ENCODE data around the gene KCTD2. TPM values are rescaled to one million over a fixed set of nuclear protein-coding genes. Genes with fewer than 3 reads are reported as not detected.
"Not testable (repeated sequence)": the region's sequence is repeated elsewhere in the genome, so short reads cannot be mapped to it uniquely, and the experiment has no call there.

The KCTD2 gene
- total RNA-seq, 4 donors from 2014 or later, result 23.6 to 46.1 (median 34.6) TPM

DNA sequence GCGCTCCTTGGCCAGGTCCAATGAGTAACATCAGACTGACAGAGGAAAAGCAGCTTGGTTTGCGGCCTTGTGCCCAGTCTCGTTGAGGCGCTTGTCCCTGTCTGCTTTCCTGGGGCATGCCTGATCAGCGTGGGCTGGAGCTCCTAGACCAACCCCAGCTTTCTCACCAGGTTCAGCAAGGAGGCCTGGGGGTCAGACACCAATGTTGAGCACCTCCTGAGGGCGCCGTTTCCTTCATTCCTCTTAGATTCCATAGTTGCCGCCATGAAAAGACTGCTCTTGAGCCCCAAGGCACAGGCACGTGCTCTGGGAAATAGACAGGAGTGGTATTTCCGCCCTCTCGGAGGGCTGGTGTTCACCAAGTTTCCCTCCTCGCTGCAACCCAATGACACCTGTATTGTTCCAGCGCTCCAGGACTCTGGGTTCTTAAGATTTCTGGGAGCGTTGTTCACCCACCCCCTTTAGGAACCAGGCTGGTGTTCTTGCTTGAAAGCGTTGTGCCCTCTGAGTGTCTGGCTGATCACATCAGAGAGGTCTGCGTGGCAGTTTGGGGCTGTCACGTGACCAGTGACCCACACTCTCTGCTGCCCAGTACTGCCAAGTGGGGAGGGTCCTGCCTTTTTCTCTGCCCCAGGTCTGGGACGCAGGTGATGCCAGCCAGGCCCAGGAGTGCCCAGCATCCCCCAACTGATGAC is 18.0 kb downstream of the KCTD2 start:
- DNase-seq (ENCODE audit: low spot score), result no peak
- no peak for TF ChIP-seq CTCF (IDR thresholded peaks at IDR 0.05)
- no peak for ATAC-seq (ENCODE audit: low FRiP score)

DNA sequence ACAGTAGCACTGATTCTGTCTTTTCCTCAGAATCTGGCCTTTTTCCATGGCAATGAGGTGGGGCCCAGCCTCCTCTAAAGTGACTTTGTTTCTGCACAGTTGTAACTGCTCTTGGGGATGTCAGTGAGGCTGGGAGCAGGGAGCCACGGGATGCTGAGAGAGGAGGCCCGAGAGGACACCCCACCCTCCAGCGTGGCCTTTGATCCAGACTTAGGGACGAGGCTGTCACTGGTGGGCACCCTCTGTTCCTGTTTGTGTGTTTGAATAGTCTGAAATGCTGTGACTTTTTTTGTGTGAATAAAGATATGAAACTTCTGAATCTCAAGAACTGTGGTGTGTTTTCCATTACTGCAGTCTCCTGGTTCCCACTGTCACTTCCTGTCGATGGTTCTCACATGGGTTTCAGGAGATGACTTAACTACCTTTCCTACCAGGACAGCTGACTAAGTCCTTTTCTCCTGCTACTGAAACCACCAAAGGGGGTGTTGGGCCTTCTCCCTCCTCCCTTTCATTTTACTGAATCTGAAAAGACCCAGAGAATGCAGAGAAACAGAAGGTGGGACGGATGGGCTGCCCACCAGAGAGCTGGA is 18.6 kb downstream of the KCTD2 start:
- DNase-seq (ENCODE audit: low spot score), result no peak
- TF ChIP-seq CTCF (IDR thresholded peaks at IDR 0.05), result no peak
- ATAC-seq (ENCODE audit: low FRiP score), result no peak

DNA sequence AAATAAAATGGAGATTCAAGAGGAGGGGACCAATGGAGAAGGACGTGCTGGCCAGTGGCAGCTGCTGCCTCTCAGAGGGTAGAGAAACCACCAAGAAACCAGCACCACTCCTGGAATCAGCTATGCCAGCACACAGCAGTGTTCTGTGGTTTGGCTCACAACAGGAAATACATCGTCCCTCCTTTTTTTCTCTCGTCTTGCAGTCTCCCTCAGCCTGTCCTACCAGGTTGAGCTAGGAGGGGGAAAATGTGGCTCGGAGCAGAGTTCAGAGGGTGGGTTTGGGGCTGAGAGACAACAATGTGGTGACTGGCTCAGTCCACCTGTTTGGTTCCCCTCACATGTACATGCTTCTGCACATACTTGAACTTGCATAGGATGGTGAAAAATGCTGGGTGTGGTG is 20.8 kb downstream of the KCTD2 start:
- DNase-seq (ENCODE audit: low spot score) (no peak), ATAC-seq (ENCODE audit: low FRiP score) (no peak)
- no peak for TF ChIP-seq CTCF (IDR thresholded peaks at IDR 0.05)

- no peak for ATAC-seq (ENCODE audit: low FRiP score)
- no peak for TF ChIP-seq CTCF (IDR thresholded peaks at IDR 0.05)
- no peak for DNase-seq (ENCODE audit: low spot score)
Measured at GRCh38 chr17:75068750-75069149, 21.7 kb downstream of the KCTD2 start.

GRCh38 chr17:75069783-75070182 is 22.8 kb downstream of the KCTD2 start:
- no peak for ATAC-seq (ENCODE audit: low FRiP score)

DNA sequence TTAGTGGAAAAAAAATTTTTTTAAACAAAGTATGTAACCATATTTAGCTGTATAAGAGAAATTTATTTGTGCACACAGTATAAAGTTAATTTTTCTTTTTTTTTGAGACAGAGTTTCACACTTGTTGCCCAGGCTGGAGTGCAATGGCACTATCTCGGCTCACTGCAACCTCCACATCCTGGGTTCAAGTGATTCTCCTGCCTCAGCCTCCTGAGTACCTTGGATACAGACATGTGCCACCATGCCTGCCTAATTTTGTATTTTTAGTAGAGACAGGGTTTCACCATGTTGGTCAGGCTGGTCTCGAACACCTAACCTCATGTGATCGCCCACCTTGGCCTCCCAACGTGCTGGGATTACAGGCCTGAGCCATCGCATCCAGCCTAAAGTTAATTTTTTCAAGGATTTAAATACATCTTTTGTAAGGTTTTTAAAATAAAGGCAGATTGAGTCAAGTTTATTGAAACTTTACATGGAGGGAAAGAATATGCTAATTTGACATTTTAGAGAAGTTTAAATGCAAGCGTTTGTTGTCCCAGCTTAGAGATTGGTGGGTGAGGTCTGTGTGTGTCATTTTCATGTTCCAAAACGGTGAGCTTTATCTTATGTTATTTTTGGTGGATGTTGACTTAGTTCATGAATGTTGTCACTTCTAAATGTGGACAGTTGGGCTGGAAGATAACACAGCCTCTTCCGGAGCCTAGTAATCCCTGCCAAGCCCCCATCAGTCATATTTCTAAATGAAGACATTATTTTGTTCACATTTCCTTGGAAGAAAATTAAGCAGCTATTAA is 24.6 kb downstream of the KCTD2 start:
- DNase-seq (ENCODE audit: low spot score); ATAC-seq (ENCODE audit: low FRiP score): not testable (repeated sequence)

More at GRCh38 chr17:75069783-75070182, 22.8 kb downstream of the KCTD2 start:
- no peak for TF ChIP-seq CTCF (IDR thresholded peaks at IDR 0.05)
- no peak for DNase-seq (ENCODE audit: low spot score)

DNA sequence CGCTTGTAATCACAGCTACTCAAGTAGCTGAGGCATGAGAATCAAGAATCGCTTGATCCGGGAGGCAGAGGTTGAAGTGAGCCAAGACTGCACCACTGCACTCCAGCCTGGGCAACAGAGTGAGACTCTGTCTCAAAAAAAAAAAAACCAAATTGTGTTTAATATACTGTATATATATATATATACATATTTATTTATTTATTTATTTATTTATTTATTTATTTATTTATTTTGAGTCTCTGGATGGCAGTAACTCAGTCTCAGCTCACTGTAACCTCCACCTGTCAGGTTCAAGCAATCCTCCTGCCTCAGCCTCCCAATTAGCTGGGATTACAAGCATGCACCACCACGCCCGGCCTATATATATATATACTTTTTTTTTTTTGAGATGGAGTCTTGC is 25.9 kb downstream of the KCTD2 start:
- ATAC-seq (ENCODE audit: low FRiP score); DNase-seq (ENCODE audit: low spot score): not testable (repeated sequence)

DNA sequence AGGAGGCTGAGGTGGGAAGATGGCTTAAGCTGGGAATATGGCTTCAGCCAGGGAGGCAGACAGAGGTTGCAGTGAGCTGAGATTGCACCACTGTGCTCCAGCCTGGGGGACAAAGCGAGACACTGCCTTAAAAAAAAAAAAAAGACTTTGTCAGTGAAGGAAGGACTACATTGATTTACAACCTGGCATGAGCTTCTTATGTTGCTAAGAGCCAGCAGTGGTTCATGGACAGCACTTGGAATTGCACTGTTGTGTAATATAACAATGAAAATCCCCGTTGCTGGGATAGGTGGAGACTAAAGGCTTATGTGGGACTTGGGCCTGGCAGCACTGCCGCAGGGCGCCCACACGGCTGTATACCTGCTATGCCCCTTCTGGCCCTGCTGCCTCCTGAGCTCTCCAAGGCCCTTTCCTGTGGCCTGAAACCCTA is 26.6 kb downstream of the KCTD2 start:
- ATAC-seq (ENCODE audit: low FRiP score) (no peak), DNase-seq (ENCODE audit: low spot score) (no peak)
- no peak for TF ChIP-seq CTCF (IDR thresholded peaks at IDR 0.05)
